ENCODE results near the gene ASTN2.

Gene ASTN2

GRCh38 chr9:117278471-117279035, 136.3 kb downstream of the ASTN2 start:
- DNase-seq (ENCODE audit: low read depth) = no peak
- no peak for TF ChIP-seq CTCF (conservative IDR thresholded peaks at IDR 0.05; ENCODE audit: low read length)
- H3K4me3 ChIP-seq (ENCODE audit: low read length) = no peak overlapping the region

DNA sequence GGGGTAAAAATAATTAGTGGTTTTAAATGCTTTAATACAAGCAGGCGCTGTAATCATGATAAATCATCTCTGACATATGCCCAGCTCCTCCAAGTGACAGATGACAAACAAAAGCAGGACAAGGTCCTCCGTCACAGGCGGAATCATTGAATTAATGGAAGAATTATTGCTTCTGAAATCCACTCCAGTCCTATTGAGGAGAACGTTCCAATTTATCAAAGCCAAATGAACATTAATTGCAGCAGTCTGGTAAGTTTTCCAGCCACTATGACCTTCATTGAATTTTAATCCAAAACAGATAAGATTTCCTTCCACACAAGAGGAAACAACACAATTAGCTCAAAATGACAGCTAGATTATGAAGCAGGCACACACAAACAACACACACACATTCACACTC, 136.8 kb downstream of the ASTN2 start:
- DNase-seq (ENCODE audit: low read depth) = no peak
- no peak for TF ChIP-seq CTCF (conservative IDR thresholded peaks at IDR 0.05; ENCODE audit: low read length)
- H3K4me3 ChIP-seq (ENCODE audit: low read length) = no peak overlapping the region

GRCh38 chr9:117276444-117276843, 138.4 kb downstream of the ASTN2 start:
- no peak for DNase-seq (ENCODE audit: low read depth)

DNA sequence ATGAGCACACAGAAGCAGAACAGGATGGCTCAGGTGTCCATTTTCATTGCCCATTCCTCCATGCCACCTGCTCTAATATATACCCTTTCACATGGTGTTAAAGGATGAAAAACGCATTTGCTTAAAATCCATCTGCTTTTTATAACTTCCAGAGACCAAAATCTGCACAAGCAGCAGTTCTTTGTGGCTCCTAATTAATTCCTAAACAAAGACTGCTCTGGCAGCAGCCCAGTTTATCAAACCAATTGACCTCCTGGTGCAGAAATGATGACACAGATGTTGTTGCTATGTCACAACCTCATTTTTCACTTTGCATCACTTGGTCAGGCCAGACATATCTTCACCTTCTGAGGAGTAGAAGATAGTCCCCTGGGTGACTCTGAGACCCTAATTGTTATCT, 141.2 kb downstream of the ASTN2 start:
- no peak for TF ChIP-seq CTCF (conservative IDR thresholded peaks at IDR 0.05; ENCODE audit: low read length)
- H3K4me3 ChIP-seq (ENCODE audit: low read length) = no peak overlapping the region
- no peak for DNase-seq (ENCODE audit: low read depth)

More at GRCh38 chr9:117276444-117276843, 138.4 kb downstream of the ASTN2 start:
- TF ChIP-seq CTCF (conservative IDR thresholded peaks at IDR 0.05; ENCODE audit: low read length) = no peak
- H3K4me3 ChIP-seq (ENCODE audit: low read length) = no peak overlapping the region

- DNase-seq (ENCODE audit: low read depth) = no peak
- no peak for TF ChIP-seq CTCF (conservative IDR thresholded peaks at IDR 0.05; ENCODE audit: low read length)
- no peak overlapping the region for H3K4me3 ChIP-seq (ENCODE audit: low read length)
Measured at GRCh38 chr9:117268847-117269446, 145.9 kb downstream of the ASTN2 start.

DNA sequence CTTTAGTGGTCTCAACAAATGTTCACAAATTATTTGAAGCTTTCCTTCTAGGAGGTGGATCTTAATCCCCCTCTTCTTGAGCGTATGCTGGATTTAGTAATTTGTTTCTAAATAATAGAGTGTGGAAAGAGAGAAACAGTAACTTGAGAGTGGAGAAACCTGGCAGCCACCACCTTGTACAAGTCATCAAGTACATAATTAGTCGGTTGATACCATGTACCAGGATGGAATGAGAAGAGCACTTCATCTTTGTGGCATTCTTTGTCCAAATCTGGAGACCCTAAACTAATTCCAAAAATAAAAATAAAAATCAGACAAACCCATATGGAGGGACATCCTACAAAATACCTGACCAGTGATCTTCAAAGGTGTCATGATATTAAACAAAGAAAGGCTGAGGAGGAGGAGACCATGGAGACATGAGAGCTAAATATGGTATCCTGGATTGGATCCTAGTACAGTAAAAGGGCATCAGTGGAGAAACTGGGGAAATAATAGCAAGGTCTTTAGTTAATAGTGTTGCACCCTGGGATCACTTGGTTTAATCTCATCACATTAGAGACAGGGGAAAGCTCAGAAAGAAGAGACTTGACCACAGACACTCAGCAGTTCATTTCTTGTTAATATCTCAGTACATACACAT, 147.9 kb downstream of the ASTN2 start:
- no peak for TF ChIP-seq CTCF (conservative IDR thresholded peaks at IDR 0.05; ENCODE audit: low read length)
- DNase-seq (ENCODE audit: low read depth) = no peak
- H3K4me3 ChIP-seq (ENCODE audit: low read length) = no peak overlapping the region

GRCh38 chr9:117265253-117265652, 149.6 kb downstream of the ASTN2 start:
- TF ChIP-seq CTCF (conservative IDR thresholded peaks at IDR 0.05; ENCODE audit: low read length) = no peak
- no peak for DNase-seq (ENCODE audit: low read depth)
- no peak overlapping the region for H3K4me3 ChIP-seq (ENCODE audit: low read length)

All from AG10803 (cell line).